ENCODE results near the gene CEP112.
A peak's percentile ranks its signal among the peaks of the same experiment; 100 is the strongest.

CEP112 gene

GRCh38 chr17:66056148-66056547, 135.8 kb downstream of the CEP112 start:
- DNase-seq, result no peak

GRCh38 chr17:66054242-66054641, 137.7 kb downstream of the CEP112 start:
- no peak for DNase-seq

- DNase-seq, result no peak
Observed at GRCh38 chr17:66044083-66044482, 147.8 kb downstream of the CEP112 start.

- DNase-seq, result no peak
Observed at GRCh38 chr17:66043419-66043818, 148.5 kb downstream of the CEP112 start.

GRCh38 chr17:66040402-66040801, 151.5 kb downstream of the CEP112 start:
- DNase-seq, result peak; percentile 7

- DNase-seq, result no peak
Observed at GRCh38 chr17:66038125-66038524, 153.8 kb downstream of the CEP112 start.

- DNase-seq, result no peak
Observed at GRCh38 chr17:66037221-66037620, 154.7 kb downstream of the CEP112 start.

- no peak for DNase-seq
Observed at GRCh38 chr17:66032082-66032712, 159.7 kb downstream of the CEP112 start.

- no peak for DNase-seq
Observed at GRCh38 chr17:66025551-66025950, 166.4 kb downstream of the CEP112 start.

- DNase-seq, result no peak
Observed at GRCh38 chr17:66021757-66022156, 170.2 kb downstream of the CEP112 start.

- DNase-seq, result no peak
Observed at GRCh38 chr17:66018786-66019185, 173.1 kb downstream of the CEP112 start.

GRCh38 chr17:66016231-66016630, 175.7 kb downstream of the CEP112 start:
- DNase-seq, result no peak

- no peak for DNase-seq
Observed at GRCh38 chr17:66008680-66009079, 183.3 kb downstream of the CEP112 start.

GRCh38 chr17:66006654-66007053, 185.3 kb downstream of the CEP112 start:
- DNase-seq, result no peak

GRCh38 chr17:66002812-66003211, 189.1 kb downstream of the CEP112 start:
- no peak for DNase-seq

- no peak for DNase-seq
Observed at GRCh38 chr17:66002063-66002585, 189.8 kb downstream of the CEP112 start.

- no peak for DNase-seq
Observed at GRCh38 chr17:66000216-66000615, 191.7 kb downstream of the CEP112 start.

- no peak for DNase-seq
Observed at GRCh38 chr17:65998675-65999074, 193.3 kb downstream of the CEP112 start.

GRCh38 chr17:65994679-65995078, 197.3 kb downstream of the CEP112 start:
- DNase-seq, result no peak

GRCh38 chr17:65994114-65994513, 197.8 kb downstream of the CEP112 start:
- no peak for DNase-seq

- no peak for DNase-seq
Observed at GRCh38 chr17:65990593-65990992, 201.3 kb downstream of the CEP112 start.

- no peak for DNase-seq
Observed at GRCh38 chr17:65988451-65988850, 203.5 kb downstream of the CEP112 start.

- DNase-seq, result peak; percentile 78
Observed at GRCh38 chr17:65987988-65988387, 203.9 kb downstream of the CEP112 start.

GRCh38 chr17:65985571-65985970, 206.4 kb downstream of the CEP112 start:
- no peak for DNase-seq

- no peak for DNase-seq
Observed at GRCh38 chr17:65984299-65984698, 207.6 kb downstream of the CEP112 start.

Measured in NCI-H2171 treated with DMSO at 0.1 percent for 48 hours (cell line).